Fibroblast of skin of left quadriceps (primary cell): Measurements from ENCODE around the gene IHH.

Source experiments
- DNase-seq, 2 experiments: peaks; one replicate each; pipeline ENCODE4 v3.0.0-alpha.2; 2013; ENCODE audit warnings: low read depth in 2 of 2

Gene IHH

GRCh38 chr2:219038600-219038999, 22.1 kb downstream of the IHH start:
- DNase-seq, result no peak

GRCh38 chr2:219037783-219038499, 22.8 kb downstream of the IHH start:
- DNase-seq, result no peak

GRCh38 chr2:219035942-219036341, 24.8 kb downstream of the IHH start:
- DNase-seq, result no peak

- no peak for DNase-seq
These were observed 25.9 kb downstream of the IHH start for GRCh38 chr2:219034823-219035222.

GRCh38 chr2:219032051-219032745, 28.5 kb downstream of the IHH start:
- no peak for DNase-seq

- no peak for DNase-seq
These were observed 29.5 kb downstream of the IHH start for GRCh38 chr2:219031005-219031738.

- no peak for DNase-seq
These were observed 30.4 kb downstream of the IHH start for GRCh38 chr2:219030177-219030940.

- peak; percentile 24 to 28 for DNase-seq
These were observed 30.9 kb downstream of the IHH start for GRCh38 chr2:219029829-219030165.

GRCh38 chr2:219028996-219029828, 31.5 kb downstream of the IHH start:
- no peak for DNase-seq

GRCh38 chr2:219028141-219028540, 32.6 kb downstream of the IHH start:
- DNase-seq, result no peak

- no peak for DNase-seq
These were observed 33.1 kb downstream of the IHH start for GRCh38 chr2:219027511-219028055.

- DNase-seq, result no peak
These were observed 33.8 kb downstream of the IHH start for GRCh38 chr2:219026946-219027345.

GRCh38 chr2:219025637-219026585, 34.8 kb downstream of the IHH start:
- DNase-seq, result no peak

GRCh38 chr2:219024059-219024458, 36.7 kb downstream of the IHH start:
- DNase-seq, result no peak

- DNase-seq, result no peak
These were observed 37.6 kb downstream of the IHH start for GRCh38 chr2:219023045-219023605.

- DNase-seq, result no peak
These were observed 38.1 kb downstream of the IHH start for GRCh38 chr2:219022616-219023015.

GRCh38 chr2:219022041-219022440, 38.7 kb downstream of the IHH start:
- no peak for DNase-seq

GRCh38 chr2:219021591-219021990, 39.1 kb downstream of the IHH start:
- DNase-seq, result no peak

GRCh38 chr2:219020604-219021365, 39.9 kb downstream of the IHH start:
- no peak for DNase-seq
